Stimulated activated CD8-positive, alpha-beta memory T cell treated with anti-CD3 and anti-CD28 coated beads, Interleukin-15, amount 100 ng/mL, for 1 hour (primary cell): ENCODE data around the gene RUBCN.
A peak's percentile ranks its signal among the peaks of the same experiment; 100 is the strongest.
"Not testable (repeated sequence)": the region's sequence is repeated elsewhere in the genome, so short reads cannot be mapped to it uniquely, and the experiment has no call there.

Experiments used
- DNase-seq: peaks from one replicate; pipeline ENCODE4 v3.0.0-alpha.2; 2020; ENCODE audit warnings: low read depth

RUBCN gene

DNA sequence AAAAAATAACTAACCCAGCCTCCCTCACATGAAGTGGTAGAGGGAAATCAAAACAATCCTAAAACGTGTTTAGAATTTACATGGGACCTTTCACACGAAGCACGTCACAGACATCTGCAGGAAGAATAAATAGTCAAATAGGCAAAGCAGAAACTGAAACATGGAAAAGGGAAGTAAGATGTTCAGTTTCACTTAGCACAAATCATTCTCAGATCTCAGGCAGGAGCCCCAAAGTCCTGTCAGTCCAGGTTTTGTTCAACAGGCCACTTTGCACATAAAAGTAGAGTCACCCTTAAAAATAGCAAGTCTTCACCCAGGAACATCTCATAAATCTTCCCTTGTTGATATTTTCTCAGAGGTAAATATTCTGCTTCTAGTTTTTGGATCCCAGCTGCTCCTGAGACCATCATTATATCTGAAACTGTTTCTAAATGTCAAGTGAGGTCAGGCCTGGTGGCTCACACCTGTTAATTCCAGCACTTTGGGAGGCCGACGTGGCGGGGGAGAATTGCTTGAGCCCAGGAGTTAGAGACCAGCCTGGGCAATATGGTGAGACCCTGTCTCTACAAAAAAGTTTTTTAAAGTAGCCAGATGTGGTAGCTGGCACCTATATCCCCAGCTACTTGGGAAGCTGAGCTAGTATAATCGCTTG is 1.9 kb downstream of the RUBCN start:
- DNase-seq = no peak

DNA sequence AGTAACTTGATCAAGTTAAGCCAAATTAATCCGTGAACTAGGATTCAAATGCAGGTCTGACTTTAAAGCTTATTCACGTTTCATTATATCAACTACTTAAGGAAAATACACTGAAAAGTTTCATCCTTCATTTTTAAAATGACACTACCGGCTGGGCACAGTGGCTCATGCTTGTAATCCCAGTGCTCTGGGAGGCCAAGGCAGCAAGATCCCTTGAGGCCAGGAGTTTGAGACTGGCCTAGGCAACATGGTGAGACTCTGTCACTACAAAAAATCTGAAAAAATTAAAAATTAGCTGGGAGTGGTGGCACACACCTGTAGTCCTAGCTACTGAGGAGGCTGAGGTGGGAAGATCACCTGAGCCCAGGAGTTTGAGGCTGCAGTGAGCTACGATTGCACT is 3.7 kb downstream of the RUBCN start:
- DNase-seq = no peak

DNA sequence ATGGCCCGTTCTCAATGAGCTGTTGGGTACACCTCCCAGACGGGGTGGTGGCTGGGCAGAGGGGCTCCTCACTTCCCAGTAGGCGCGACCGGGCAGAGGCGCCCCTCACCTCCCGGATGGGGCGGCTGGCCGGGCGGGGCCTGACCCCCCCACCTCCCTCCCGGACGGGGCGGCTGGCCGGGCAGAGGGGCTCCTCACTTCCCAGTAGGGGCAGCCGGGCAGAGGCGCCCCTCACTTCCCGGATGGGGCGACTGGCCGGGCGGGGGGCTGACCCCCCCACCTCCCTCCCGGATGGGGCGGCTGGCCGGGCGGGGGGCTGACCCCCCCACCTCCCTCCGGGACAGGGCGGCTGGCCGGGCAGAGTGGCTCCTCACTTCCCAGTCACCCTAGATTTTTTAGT is 5.2 kb downstream of the RUBCN start:
- not testable (repeated sequence) for DNase-seq

DNA sequence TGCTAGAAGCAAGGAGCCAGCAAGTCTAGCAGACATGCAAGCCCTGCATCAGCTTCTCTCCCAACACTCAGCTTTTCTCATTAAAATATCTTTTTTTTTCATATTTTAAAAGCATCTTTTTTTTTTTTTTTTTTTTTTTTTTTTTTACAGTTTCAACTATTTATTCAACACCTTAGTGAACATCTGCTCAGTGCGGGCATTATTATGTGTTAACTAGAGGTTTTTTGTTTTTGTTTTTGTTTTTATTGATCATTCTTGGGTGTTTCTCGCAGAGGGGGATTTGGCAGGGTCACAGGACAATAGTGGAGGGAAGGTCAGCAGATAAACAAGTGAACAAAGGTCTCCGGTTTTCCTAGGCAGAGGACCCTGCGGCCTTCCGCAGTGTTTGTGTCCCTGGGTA is 5.9 kb downstream of the RUBCN start:
- DNase-seq = not testable (repeated sequence)

DNA sequence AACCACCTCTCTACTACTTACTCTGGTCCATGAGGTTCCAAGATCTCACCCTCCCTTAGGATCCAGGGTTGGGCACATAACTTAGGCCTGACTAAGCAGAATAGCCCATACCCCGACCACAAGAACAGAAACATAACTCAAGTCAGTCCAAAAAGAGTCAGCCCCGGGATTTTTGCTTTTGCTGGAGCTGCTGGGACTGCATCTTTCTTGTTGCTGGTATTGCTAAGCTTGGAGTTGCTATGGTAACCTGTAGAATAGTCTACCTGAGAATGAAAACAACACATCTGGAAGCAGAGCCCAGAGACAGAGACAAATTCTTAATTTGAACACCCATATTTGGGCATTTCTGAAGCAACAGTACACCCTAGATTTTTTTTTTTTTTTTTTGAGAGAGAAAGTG is 6.5 kb downstream of the RUBCN start:
- no peak for DNase-seq

DNA sequence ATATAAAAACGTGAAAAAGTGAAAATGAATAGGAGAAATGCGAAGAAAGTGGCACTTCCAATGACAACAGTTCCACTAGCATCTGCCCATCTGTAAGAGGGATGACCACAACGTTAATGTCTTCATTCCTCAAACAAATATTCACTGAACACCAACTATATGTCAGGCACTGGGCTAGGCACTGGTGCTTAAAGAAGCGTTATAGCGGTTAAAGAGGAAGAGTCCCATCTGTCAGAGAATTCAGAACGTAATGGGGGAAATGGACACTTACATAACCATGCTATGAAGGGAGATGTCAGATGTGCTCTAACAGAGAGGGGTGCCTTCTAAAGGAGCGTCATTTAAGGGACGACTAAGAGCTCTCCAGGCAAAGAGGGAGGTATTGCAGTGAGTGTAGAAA is 8.2 kb downstream of the RUBCN start:
- no peak for DNase-seq

DNA sequence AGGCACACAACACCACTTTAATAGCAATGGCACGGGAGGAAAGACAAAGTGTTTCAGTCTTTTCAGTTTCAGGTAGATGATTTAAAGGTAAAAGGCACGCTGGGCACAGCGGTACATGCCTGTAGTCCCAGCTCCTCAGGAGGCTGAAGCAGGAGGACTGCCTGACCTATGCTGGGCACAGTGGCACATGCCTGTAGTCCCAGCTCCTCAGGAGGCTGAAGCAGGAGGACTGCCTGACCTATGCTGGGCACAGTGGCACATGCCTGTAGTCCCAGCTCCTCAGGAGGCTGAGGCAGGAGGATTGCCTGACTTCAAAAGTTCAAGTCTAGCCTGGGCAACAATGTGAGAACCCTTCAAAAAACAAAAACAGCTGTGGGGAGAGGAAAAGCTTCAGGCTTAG is 8.8 kb downstream of the RUBCN start:
- DNase-seq = not testable (repeated sequence)

DNA sequence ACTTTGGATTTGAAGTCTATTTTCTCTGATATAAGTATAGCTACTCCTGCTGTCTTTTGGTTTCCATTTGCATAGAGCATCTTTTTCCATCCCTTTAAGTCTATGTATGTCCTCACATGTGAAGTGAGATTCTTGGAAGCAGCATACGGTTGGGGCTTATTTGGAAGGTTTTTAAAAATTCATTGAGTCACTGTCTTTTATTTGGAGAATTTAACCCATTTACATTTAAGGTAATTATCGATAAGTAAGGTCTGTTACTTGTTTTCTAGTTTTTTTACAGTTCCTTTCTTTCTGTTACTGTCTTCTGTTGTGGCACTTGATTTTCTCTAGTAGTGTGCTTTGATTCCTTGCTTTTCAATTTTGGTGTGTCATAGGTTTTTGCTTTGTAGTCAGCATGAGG is 14.0 kb downstream of the RUBCN start:
- DNase-seq = no peak

DNA sequence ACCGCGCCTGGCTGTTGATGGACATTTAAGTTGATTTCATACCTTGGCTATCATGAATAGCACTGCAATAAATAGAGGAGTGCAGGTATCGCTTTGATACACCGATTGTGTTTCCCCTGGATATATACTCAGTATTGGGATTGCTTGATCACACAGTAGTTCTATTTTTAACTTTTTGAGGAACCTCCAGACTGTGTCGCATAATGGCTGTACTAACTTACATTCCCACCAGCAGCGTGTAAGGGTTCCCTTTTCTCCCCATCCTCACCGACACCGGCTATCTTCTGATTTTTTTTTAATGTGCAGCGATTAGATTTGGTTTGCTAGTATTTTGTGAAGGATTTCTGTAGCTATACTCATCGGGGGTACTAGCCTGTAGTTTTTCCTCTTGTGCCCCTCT is 16.0 kb downstream of the RUBCN start:
- no peak for DNase-seq

DNA sequence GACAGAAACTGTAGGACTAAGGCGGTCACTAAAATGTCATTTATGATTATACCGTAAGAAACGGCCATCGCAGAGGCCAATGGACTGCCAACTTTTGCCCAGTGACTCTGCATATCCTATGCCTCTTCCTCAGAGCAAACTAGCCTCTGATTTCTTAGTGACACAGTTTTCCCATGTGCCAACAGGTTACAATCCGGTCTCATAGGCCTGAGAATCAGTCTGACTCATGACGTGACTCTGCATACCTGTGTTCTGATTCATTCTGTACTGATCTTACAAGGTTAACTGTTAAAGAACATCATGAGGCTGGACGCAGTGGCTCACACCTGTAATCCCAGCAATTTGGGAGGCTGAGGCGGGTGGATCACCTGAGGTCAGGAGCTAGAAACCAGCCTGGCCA is 17.8 kb downstream of the RUBCN start:
- DNase-seq = no peak

DNA sequence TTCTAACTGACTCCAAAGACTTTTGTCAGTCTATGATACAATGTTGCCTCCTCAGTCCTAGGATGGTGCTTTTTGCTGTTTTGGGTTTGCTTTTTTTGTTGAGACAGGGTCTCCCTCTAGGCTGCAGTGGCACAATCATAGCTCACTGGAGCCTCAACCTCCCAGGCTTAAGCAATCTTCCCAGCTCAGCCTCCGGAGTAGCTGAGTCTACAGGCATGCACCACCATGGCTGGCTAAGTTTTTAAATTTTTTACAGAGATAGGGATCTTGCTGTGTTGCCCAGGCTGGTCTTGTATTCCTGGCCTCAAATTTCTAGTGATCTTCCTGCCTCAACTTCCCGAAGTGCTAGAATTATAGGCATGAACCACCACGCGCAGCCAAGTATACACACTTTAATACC is 22.5 kb downstream of the RUBCN start:
- DNase-seq = no peak

DNA sequence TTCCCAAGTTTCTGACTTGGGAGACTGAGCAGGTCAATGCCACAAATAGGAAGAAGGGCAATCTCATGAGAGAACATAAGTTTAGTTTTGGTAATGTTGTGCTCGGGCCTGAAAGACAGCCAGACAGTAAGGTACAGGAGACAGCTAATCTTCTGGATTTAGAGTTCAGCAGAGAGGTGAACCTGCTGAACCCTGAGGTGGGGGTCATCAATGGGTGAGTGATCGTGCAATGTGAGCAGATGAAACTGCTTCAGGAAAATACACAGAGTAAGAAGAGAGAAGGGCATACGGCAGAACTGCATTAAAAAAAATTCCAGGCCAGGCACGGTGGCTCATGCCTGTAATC is 23.3 kb downstream of the RUBCN start:
- no peak for DNase-seq

DNA sequence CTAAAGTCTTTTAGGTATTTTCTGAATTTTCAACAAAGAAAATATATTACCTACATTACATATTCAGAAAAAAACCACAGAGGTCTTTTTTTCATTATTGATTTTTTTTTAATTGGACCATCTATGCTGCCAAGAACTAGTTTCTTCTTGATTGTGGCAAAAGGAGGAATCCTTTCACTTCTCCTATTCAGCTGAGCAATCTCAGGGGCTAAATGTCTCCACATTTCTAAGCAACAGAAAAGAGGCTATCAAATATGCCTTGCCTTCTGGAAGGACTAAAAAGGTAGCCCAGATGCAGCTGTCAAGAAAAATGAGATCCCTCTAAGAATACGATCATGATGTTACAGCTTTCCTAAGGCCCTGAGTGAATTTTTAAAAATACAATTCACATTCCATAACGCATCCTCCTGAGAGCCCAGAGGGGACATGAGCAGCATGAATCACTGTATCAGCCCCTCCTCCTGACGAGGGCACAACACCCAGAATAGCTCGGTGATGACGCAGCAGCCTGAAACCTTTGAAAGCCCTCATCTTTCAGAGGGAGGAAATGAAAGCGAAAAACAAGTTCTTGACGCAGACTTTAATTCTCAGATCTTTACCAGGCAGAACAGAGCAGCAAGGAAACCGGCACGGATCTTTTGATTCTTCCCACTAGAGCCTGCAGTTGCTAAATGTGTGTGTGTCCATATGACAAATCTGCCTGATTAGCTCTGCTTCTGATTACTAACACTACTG is 24.6 kb downstream of the RUBCN start:
- DNase-seq = peak; percentile 72

DNA sequence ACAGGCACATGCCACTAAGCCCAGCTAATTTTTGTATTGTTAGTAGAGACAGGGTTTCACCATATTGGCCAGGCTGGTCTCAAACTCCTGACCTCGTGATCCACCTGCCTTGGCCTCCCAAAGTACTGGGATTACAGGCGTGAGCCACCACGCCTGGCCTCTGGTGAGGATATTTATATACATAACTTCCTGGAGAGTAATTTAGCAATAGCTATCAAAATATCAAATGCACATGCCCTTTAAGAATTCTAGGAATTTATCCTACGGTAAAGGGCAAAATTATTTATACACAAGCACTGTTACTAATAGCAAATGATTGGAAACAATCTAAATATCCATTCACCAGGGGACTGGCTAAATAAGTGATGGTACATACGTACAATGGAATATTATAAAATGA is 25.7 kb downstream of the RUBCN start:
- not testable (repeated sequence) for DNase-seq

DNA sequence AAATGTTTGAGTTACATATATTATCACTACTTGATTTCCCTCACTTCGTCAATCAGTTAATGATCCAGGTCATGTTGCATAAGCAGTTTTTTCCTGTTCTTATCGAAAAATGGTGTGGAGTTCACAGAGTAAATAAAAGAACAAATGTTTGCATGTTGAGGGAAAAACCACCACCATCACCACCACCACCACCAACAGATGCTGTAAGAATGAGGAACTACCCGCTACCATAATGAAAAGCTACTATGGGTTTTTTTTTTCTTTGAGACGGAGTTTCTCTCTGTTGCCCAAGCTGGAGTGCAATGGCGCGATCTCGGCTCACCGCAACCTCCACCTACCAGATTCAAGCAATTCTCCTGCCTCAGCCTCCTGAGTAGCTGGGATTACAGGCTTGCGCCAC is 27.6 kb downstream of the RUBCN start:
- no peak for DNase-seq

DNA sequence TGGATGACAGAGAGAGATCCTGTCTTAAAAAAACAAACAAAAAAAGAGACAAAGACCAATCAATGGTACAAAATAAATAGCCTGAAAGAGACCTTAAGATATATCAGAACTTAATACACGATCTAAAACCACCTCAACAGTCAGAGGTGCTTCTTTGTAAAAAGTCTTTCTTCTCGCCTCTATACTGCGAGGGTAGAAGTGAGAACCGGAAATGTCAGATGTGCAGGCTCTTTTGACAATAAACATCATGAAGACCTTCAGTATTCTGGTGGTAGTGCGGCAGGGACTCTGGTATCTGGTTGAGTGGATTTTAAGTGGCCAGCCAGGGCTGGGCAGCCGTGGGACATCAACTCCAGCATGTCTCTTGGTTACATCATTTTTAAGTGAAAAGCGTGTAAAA is 30.0 kb downstream of the RUBCN start:
- no peak for DNase-seq

DNA sequence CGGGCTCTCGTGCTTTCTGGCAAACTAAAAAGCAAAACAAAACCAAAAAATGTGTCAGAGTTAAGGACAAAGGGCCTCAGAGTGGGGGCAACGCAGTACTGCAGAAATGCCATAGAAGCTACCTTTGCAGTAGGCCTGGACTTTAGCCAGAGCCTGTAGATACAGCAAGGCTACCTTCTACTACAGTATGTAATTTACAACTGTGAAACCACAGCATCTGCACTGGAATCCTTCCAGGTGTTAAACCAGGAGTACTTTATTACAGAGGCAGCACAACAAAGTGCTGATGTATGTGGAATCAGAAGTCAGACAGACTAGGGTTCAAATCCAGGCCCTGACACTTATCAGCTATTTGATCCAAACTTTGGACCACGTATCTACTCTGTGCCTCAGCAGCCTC is 34.9 kb downstream of the RUBCN start:
- no peak for DNase-seq

DNA sequence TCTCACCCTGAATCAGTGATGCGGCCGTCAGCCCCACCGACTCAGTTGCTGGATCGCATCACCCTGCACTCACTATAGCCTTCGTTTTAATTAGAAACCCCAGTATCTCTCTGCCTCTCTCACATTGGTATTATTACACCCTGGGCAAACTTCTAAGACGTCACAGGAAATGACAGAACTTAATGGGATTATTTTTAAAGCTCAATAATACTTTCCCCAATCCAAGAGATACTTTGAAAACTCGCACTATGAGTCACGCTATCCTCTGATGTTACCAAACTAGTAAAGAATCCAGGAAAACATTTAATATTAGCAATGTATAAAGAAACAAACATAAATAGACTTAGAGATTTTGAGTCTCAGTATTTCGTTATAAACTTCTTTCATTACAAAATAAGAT is 36.6 kb downstream of the RUBCN start:
- no peak for DNase-seq

DNA sequence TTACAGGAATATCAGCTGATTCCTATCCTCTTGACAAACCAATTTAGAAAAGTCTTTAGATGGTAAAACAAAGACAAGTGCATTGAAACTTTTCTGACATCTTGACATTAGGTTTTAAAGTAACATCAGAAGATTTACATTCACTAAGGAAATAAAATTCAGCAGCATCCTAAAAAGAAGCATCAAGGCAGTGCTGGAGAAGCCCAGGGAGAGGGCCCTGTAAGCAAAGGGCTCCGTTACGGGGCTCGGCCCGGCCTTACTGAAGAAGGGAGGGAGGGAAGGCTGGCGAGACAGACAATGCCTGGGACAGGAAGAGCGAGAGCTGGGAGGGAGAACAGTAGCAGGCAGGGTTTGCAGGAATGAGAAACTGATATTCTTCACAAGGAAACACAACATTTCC is 39.3 kb downstream of the RUBCN start:
- DNase-seq = no peak

DNA sequence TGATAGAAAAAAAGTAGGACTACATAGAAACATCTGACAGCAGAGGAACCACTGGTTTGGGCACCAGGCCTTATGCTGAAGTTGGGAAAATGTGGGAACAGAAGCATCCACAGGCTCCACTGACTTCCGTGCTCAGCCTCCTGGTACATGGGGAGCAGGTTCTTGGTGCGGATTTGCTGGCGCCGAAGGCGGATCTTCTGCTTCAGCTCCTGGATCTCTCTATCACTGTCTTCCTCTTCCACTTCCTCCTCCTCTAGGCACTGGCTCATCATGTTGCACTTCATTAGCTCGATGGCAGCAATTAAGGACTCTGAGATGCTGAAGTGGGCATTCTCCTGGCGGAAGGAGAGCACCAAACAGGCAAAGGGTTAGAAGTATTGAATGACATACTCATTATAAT is 42.5 kb downstream of the RUBCN start:
- DNase-seq = no peak

DNA sequence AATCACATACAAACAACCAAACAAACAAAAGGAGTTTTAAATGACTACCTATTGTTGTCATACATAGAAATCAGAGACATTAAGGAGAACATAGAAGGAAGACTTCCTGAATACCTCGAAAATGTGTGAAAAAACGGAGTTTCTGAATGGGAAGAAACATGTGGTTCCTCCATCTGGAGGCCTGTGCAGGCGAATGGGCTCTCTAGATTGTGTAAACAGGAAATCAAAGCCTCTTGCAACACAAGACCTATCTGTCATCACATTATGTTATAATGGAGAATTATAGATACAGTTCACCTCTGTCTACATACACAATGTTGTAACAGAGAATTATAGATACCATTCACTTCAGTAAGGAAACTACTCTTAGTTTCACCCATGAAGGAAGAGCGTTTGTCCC is 44.1 kb downstream of the RUBCN start:
- no peak for DNase-seq

DNA sequence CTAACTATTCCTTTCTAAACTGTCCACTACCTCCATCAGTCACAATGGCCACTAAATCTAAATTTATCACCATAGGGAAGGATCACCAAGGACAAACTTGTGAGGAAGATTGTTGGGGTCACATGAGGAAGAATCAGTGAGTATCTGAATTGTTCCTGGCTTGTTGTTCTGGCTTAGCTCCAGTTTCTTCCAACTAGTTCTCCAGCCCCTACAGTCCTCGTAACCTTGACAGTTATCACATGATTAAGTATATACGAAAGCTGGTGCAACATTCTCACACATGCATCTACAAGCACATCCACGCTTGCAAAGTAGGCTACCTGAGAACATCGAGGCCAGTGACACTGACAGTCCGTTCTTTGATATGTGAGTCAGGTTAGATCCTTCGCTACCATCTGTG is 46.0 kb downstream of the RUBCN start:
- no peak for DNase-seq

DNA sequence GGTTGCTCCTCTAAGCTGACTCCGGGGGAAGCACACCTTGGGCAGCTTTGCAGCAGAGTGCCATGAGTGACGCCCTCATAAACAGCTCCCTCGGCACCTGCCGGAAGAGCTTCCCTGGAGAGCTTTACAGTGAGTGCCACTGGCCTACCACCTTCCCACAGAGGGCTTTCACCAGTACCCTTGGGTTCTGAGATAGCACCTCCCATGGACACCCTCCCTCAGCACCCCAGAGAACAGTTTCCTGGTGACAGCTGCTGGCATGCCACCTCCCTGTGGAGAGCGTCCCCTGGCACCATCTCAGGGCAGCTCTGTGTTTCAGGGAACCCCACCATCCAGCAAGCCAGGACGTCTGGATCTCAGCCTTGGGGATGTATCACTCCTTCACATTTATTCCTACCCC is 49.1 kb downstream of the RUBCN start:
- DNase-seq = no peak

DNA sequence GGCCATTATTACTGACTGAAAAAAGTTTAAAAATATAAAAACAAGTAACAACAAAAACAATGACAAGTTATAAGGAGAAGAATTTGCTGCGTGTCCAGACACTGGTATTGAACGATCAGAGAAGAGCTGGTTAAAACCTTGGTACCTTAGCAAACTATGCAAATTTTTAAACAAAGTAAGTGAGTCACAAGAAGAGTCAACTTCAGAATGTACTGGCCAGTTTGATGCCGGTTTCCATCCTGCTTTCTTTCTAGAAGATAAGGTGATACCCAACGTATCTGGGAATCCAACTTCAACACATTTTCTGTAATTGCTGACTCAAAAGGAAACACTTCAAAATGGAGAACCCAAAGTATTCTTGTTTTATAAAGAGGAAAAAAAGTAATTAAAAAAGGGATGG is 49.8 kb downstream of the RUBCN start:
- no peak for DNase-seq
